DND-41 (cell line): ENCODE results near the gene TRIM14.

ENCODE experiments used
- CTCF ChIP-seq: IDR thresholded peaks from 2 replicates; pipeline ENCODE4 v1.5.1; 2012; ENCODE audit warnings: borderline replicate concordance, low read length, moderate library complexity, mild to moderate bottlenecking; ENCODE audit not compliant: poor library complexity, severe bottlenecking; ENCODE audit errors: extremely low read depth
- EZH2 ChIP-seq: IDR thresholded peaks from 3 replicates; pipeline ENCODE4 v1.6.1; 2012; ENCODE audit warnings: borderline replicate concordance, low read depth, mild to moderate bottlenecking, moderate library complexity, low read length, inconsistent platforms; ENCODE audit not compliant: severe bottlenecking

GRCh38 chr9:98099898-98100297, 19.1 kb downstream of the TRIM14 start:
- TF ChIP-seq CTCF, result no peak
- no peak for TF ChIP-seq EZH2
